Right lobe of liver (tissue), 4 donors: ENCODE results near the gene MRPS15.

Experiments
- CTCF ChIP-seq, 4 donors: fragments of 200-600 bp in 3 of 4; fragments of 450-650 bp in 1 of 4; IDR thresholded peaks; one replicate each; pipeline versions ENCODE4 v1.5.1 to v1.8.0; 2016 to 2022; ENCODE audit warnings: antibody characterized with exemption in 4 of 4, mild to moderate bottlenecking in 2 of 4
- POLR2A ChIP-seq: fragments of 450-650 bp; IDR thresholded peaks from one replicate; pipeline ENCODE4 v1.6.1; 2017; ENCODE audit warnings: antibody characterized with exemption, mild to moderate bottlenecking
- donor health status: DM: no; HTN: no; CAD: no.
- donor health status: DM: no; HTN: no; CAD: no.
- donor health status: DM: no; HTN: yes; CAD: no.

- no peak for TF ChIP-seq CTCF (IDR thresholded peaks at IDR 0.05)
- TF ChIP-seq POLR2A, result no peak
Measured at GRCh38 chr1:36494971-36495370, 30.8 kb upstream of the MRPS15 start.
